ENCODE data around the gene LMO1. TPM values are rescaled to one million over a fixed set of nuclear protein-coding genes. Genes with fewer than 3 reads are reported as not detected.

LMO1 gene
- total and polyA plus RNA-seq, 2 of the 8 experiments (the other 6 are each of a cell fraction or from before 2014, with no cell fraction given): 0.17 TPM; not detected in 1

DNA sequence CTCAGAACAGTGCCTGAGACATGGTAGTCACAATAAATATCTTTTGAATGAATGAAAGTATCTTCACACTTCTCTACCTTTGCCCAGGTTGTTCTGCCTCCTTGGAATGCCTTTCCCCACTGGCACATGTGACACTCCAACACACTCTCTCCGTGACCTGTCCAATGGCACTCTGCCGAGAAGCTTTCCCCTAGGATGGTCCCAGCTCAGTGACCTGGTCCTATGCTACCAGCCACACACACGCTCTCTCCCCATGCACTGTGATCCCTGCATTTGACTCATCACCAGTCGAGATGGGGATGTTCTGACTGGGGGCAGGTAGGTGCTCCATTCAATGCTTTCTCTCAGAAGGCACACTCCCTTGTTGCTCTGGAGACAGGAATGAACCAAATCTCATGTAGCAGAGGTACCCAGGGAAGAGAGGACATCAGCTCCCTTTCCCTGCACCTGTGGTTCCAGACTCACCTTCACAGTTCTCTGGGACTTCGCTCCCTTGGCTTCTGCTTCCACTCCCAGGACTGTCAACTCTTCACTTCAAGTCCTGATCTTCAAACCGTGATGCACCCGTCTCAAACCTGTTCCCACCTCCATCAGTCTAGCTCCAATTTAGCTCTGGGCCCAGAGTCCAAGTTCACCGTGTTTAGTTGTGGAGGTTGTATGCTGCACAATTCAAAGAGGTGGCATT, 30.7 kb upstream of the LMO1 start (continued):
- TF ChIP-seq POLR2A (IDR thresholded peaks at IDR 0.05; ENCODE audit: control extremely low read depth in 1 of 2, low read depth in 2 of 2, low read length in 2 of 2) (no peak), EGR1 (IDR thresholded peaks at IDR 0.05; ENCODE audit: borderline replicate concordance, low read depth, low read length) (no peak), CTBP2 (IDR thresholded peaks at IDR 0.05; ENCODE audit: borderline replicate concordance, insufficient read depth, insufficient read length, low read length) (no peak), KDM4A (IDR thresholded peaks at IDR 0.05; ENCODE audit: low read depth, low read length, severe bottlenecking) (no peak), YY1 (IDR thresholded peaks at IDR 0.05; ENCODE audit: low read depth, low read length) (no peak)
